NT2/D1 (cell line): ENCODE measurements around the gene MRC2.
A peak's percentile ranks its signal among the peaks of the same experiment; 100 is the strongest.

Source experiments
- DNase-seq: peaks from one replicate; pipeline ENCODE4 v3.0.0-alpha.2; 2011; ENCODE audit warnings: low read depth, low spot score
- H3K27me3 ChIP-seq: 2 replicates; pipeline ENCODE4 v1.6.0; 2011; ENCODE audit warnings: mild to moderate bottlenecking; ENCODE audit not compliant: insufficient read length, insufficient read depth
- H3K36me3 ChIP-seq: 2 replicates; pipeline ENCODE4 v1.6.1; 2011; ENCODE audit warnings: mild to moderate bottlenecking, low read length, mixed read lengths; ENCODE audit not compliant: insufficient read depth, insufficient read length
- H3K4me1 ChIP-seq: 2 replicates; pipeline ENCODE4 v1.5.1; 2011; ENCODE audit not compliant: insufficient read depth, insufficient read length
- H3K4me3 ChIP-seq: 2 replicates; pipeline ENCODE4 v1.5.1; 2011; ENCODE audit warnings: low read depth; ENCODE audit not compliant: insufficient read length
- H3K9ac ChIP-seq: 2 replicates; pipeline ENCODE4 v1.6.0; 2011; ENCODE audit warnings: low read depth; ENCODE audit not compliant: insufficient read length
- H3K9me3 ChIP-seq: 2 replicates; pipeline ENCODE4 v1.5.1; 2011; ENCODE audit warnings: mild to moderate bottlenecking, low read length; ENCODE audit not compliant: insufficient read depth
- SUZ12 ChIP-seq: IDR thresholded peaks from 2 replicates; pipeline ENCODE4 v1.6.1; 2011; ENCODE audit not compliant: insufficient read length, insufficient read depth; ENCODE audit errors: extremely low read depth
- YY1 ChIP-seq: IDR thresholded peaks from 2 replicates; pipeline ENCODE4 v1.6.1; 2011; ENCODE audit not compliant: insufficient read length, insufficient read depth
- ZNF274 ChIP-seq: IDR thresholded peaks from 2 replicates; pipeline ENCODE4 v1.6.1; 2011; ENCODE audit warnings: mild to moderate bottlenecking, low read depth, low read length

MRC2 gene

GRCh38 chr17:62644487-62645173 lies 17.2 kb downstream of the MRC2 start:
- H3K36me3 ChIP-seq = peaks cover 5% of the 10 kb centered on the region
- H3K4me1 ChIP-seq = peaks cover 4% of the 10 kb centered on the region
- no peaks in the 10 kb centered on the region for H3K27me3 ChIP-seq
- no peak for TF ChIP-seq YY1
- no peak overlapping the region for H3K9ac ChIP-seq
- DNase-seq = no peak
- no peak overlapping the region for H3K4me3 ChIP-seq
- H3K9me3 ChIP-seq = no peaks in the 10 kb centered on the region

DNA sequence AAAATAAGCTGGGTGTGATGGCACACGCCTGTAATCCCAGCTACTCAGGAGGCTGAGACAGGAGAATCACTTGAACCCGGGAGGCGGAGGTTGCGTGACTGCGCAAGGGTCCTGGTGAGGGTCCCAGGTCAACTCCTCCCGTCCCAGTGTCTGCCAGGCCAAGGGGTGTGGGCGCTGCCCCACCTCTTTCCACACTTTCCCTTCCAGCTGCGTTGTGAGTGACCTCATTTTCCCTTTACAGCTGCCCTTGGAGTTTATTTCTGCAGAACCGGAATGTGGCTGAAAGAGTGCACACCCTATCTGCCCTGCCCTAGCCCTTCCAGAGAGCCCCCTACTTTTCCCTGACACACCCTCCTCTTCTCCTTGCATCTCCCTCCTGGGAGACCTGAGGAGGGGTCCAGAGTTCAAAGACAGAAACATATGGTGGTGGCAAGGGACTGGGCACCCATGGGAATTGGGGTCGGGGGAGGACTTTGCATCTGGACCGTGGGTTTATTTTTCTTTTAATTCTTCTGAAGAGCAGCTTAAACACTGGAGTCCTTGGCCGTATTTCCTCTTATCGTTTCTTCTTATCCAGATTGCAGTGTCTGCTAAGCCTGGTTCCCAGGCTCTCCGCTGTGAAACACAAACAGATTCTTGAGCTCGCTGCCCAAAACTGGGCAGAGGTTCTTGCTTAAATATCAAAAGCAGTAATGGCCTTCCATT lies 20.9 kb downstream of the MRC2 start:
- DNase-seq = no peak
- H3K4me1 ChIP-seq = peaks cover 5% of the 10 kb centered on the region
- peaks cover 5% of the 10 kb centered on the region for H3K36me3 ChIP-seq
- TF ChIP-seq ZNF274 (no peak), YY1 (no peak), SUZ12 (no peak)
- peaks cover 8% of the 10 kb centered on the region for H3K27me3 ChIP-seq
- no peak overlapping the region for H3K4me3 ChIP-seq
- H3K9me3 ChIP-seq = no peaks in the 10 kb centered on the region
- no peak overlapping the region for H3K9ac ChIP-seq

DNA sequence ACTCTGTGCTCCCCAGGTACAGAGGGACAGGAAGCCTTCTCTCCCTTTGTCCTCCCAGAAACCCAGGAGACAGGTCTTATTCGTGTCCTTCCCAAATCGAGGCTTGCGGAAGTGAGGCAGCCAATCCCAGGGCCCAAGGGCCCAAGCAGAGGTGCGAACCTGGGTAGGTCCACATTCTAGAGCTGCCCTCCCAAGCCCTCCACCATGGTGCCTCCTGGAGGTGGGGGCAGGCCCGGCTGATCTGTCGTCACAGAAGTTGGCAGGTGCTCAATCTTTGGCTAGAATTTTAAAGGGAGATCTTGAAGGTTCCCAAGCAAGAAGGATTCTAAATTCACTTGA lies 21.5 kb downstream of the MRC2 start:
- H3K9ac ChIP-seq = no peak overlapping the region
- peaks cover 5% of the 10 kb centered on the region for H3K36me3 ChIP-seq
- peaks cover 8% of the 10 kb centered on the region for H3K4me1 ChIP-seq
- no peak overlapping the region for H3K4me3 ChIP-seq
- TF ChIP-seq SUZ12 = no peak
- no peak for TF ChIP-seq ZNF274
- no peak for TF ChIP-seq YY1
- peaks cover 8% of the 10 kb centered on the region for H3K27me3 ChIP-seq
- H3K9me3 ChIP-seq = no peaks in the 10 kb centered on the region
- DNase-seq = no peak

DNA sequence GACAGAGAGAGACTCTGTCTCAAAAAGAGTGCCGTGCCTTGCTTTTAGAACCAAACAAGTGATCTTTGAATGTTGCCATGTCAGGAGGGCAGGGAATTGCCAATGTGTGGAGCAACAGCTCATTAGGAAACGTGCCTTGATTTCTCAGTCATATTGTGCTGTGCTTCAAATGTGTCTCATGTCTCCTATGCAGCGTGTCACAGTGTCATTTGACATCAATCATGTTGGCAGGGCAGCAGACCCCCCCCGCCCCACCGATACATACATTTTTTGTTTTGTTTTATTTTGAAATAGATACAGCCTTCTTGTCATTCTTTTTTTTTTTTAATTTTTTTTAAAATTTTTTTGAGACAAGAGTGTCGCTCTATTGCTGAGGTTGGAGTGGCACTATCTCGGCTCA lies 22.1 kb downstream of the MRC2 start:
- no peak overlapping the region for H3K4me3 ChIP-seq
- no peak for DNase-seq
- no peaks in the 10 kb centered on the region for H3K9me3 ChIP-seq
- peaks cover 5% of the 10 kb centered on the region for H3K36me3 ChIP-seq
- peaks cover 8% of the 10 kb centered on the region for H3K27me3 ChIP-seq
- H3K9ac ChIP-seq = no peak overlapping the region
- peaks cover 14% of the 10 kb centered on the region for H3K4me1 ChIP-seq
- TF ChIP-seq ZNF274 = no peak
- TF ChIP-seq YY1 = no peak
- no peak for TF ChIP-seq SUZ12

- Histone ChIP-seq H3K36me3 (peaks cover 8% of the 10 kb centered on the region), H3K4me1 (peaks cover 16% of the 10 kb centered on the region), H3K9me3 (no peaks in the 10 kb centered on the region), H3K4me3 (no peak overlapping the region), H3K27me3 (peaks cover 8% of the 10 kb centered on the region), H3K9ac (no peak overlapping the region)
- TF ChIP-seq SUZ12 (no peak), YY1 (no peak), ZNF274 (no peak)
- no peak for DNase-seq
Observed at GRCh38 chr17:62650587-62650986, 23.1 kb downstream of the MRC2 start.

DNA sequence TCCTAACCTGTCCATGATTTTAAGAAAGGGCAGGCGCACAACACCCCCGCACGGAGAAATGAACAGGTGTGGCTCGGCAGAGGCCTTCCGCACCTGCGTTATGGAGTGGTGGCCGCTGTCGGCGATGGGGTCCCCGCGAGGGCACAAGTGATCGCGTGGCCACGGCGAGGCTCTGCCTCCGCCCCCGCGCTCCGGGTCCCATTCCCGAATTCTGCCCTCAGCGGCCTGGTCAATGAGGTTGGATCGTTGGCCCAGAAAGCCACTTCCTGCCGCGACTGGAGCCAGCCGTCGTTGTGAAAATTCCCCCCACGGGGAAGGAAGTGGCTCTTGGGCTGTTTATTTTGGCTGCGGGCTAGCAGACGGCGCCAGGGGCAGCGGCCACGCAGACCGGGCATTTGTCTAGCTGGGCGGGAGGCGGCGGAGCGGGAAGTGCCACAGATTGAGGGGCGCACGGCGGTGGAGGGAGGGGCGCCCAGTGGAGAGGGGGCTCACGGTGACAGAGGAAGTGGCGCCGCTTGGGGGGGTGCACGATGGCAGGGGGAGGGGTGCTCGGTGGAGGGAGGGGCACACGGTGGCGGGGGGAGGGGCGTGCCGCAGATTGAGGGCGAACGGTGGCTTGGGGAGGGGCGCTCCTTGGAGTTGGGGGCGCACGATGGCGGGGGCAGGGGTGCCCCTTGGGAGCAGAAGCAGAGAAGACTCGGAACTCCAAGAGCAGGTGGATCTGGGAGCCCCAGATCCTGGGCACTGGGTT lies 25.0 kb downstream of the MRC2 start:
- peak overlapping the region; percentile 51 for H3K4me3 ChIP-seq
- H3K36me3 ChIP-seq = peaks cover 11% of the 10 kb centered on the region
- H3K9ac ChIP-seq = peak overlapping the region; percentile 78
- H3K9me3 ChIP-seq = peaks cover 6% of the 10 kb centered on the region; the same call in 1 of the 2 replicates
- TF ChIP-seq SUZ12 (no peak), YY1 (no peak), ZNF274 (no peak)
- no peak for DNase-seq
- peaks cover 16% of the 10 kb centered on the region for H3K4me1 ChIP-seq
- peaks cover 8% of the 10 kb centered on the region for H3K27me3 ChIP-seq
